Neural progenitor cell (in vitro differentiated cells): ENCODE measurements around the gene ZFYVE19.

Experiments used
- CTCF ChIP-seq: fragments of 200-600 bp; sonication (generic); IDR thresholded peaks from 2 replicates; pipeline ENCODE4 v1.5.1; 2017; ENCODE audit warnings: antibody characterized with exemption, mild to moderate bottlenecking
- EZH2 ChIP-seq: fragments of 200-600 bp; sonication (generic); IDR thresholded peaks from 2 replicates; pipeline ENCODE4 v1.6.1; 2017; ENCODE audit warnings: antibody characterized with exemption, mild to moderate bottlenecking, moderate library complexity
- EZH2phosphoT487 ChIP-seq: fragments of 200-600 bp; sonication (generic); IDR thresholded peaks from 2 replicates; pipeline ENCODE4 v1.6.1; 2017; ENCODE audit warnings: antibody characterized with exemption

GRCh38 chr15:40793216-40793989, 13.5 kb upstream of the ZFYVE19 start:
- TF ChIP-seq EZH2, result no peak
- no peak for TF ChIP-seq CTCF
- TF ChIP-seq EZH2phosphoT487, result no peak
